GM21390 (cell line): Measurements from ENCODE around the gene THRAP3.

Source experiments
- ATAC-seq: cut with Tn5 transposase; IDR thresholded peaks from one replicate; pipeline ENCODE4 v1.9.1; 2021; ENCODE audit not compliant: unreplicated experiment

Gene THRAP3

GRCh38 chr1:36349839-36350238, 125.6 kb downstream of the THRAP3 start:
- no peak for ATAC-seq

GRCh38 chr1:36350659-36351226, 126.5 kb downstream of the THRAP3 start:
- no peak for ATAC-seq

GRCh38 chr1:36351227-36351977, 127.2 kb downstream of the THRAP3 start:
- ATAC-seq, result no peak

GRCh38 chr1:36352125-36352909, 128.1 kb downstream of the THRAP3 start:
- ATAC-seq, result no peak

- no peak for ATAC-seq
Measured at GRCh38 chr1:36352910-36353878, 129.0 kb downstream of the THRAP3 start.

DNA sequence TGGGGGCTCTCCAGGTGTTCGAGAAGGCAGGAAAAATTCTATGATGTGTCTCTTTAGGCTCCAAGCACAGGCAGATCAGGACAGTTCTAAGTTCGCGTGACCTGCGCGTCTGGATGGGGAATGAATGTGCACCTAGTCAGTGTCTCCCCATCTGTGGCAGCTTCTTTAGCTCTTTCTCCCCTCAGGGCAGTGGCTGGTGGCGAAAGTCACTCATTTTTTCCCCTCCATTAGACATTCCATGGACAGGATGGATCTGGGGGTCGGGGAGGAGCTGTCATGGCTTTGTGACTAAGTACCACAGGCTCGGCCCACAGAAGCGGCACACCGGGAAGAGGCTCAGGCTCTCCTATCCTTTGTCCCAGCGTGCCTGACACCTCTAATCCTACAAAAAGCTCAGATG, 130.2 kb downstream of the THRAP3 start:
- ATAC-seq, result no peak
